GM19438 (cell line): ENCODE measurements around the gene USP17L15.
"Not testable (repeated sequence)": the region's sequence is repeated elsewhere in the genome, so short reads cannot be mapped to it uniquely, and the experiment has no call there.

ENCODE experiments used
- ATAC-seq: cut with Tn5 transposase; IDR thresholded peaks from one replicate; pipeline ENCODE4 v1.9.1; 2021; ENCODE audit warnings: low read depth; ENCODE audit not compliant: unreplicated experiment

Gene USP17L15, protein sequence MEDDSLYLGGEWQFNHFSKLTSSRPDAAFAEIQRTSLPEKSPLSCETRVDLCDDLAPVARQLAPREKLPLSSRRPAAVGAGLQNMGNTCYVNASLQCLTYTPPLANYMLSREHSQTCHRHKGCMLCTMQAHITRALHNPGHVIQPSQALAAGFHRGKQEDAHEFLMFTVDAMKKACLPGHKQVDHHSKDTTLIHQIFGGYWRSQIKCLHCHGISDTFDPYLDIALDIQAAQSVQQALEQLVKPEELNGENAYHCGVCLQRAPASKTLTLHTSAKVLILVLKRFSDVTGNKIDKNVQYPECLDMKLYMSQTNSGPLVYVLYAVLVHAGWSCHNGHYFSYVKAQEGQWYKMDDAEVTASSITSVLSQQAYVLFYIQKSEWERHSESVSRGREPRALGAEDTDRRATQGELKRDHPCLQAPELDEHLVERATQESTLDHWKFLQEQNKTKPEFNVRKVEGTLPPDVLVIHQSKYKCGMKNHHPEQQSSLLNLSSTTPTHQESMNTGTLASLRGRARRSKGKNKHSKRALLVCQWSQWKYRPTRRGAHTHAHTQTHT

DNA sequence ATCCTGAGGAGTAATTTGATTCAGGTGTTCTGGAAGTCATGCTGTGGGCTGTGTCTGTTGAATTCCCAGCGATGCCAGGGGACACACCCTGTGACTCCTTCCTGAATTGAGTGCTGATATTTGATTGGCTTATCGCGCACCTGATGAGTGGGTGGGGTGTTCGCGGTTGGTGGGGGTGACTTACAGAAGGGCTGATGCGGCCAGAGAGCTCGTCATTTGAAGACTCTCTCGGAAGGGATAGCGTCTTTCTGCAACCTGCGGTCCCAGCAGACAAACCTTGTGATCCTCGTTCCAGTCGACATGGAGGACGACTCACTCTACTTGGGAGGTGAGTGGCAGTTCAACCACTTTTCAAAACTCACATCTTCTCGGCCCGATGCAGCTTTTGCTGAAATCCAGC is at the start of gene USP17L15:
Gene USP17L15, plus strand, starts transcription at position 301 of the 400 bp plus-strand sequence. Its CDS starts 0 bp downstream, at position 301.
- ATAC-seq, result not testable (repeated sequence)

DNA sequence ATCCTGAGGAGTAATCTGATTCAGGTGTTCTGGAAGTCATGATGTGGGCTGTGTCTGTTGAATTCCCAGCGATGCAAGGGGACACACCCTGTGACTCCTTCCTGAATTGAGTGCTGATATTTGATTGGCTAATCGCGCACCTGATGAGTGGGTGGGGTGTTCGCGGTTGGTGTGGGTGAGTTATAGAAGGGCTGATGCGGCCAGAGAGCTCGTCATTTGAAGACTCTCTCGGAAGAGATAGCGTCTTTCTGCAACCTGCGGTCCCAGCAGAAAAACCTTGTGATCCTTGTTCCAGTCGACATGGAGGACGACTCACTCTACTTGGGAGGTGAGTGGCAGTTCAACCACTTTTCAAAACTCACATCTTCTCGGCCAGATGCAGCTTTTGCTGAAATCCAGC is 23.8 kb upstream of the USP17L15 start, which contains the start of gene USP17L10:
Gene USP17L10, plus strand, starts transcription at position 301 of the 400 bp plus-strand sequence. Its CDS starts 0 bp downstream, at position 301.
- not testable (repeated sequence) for ATAC-seq

DNA sequence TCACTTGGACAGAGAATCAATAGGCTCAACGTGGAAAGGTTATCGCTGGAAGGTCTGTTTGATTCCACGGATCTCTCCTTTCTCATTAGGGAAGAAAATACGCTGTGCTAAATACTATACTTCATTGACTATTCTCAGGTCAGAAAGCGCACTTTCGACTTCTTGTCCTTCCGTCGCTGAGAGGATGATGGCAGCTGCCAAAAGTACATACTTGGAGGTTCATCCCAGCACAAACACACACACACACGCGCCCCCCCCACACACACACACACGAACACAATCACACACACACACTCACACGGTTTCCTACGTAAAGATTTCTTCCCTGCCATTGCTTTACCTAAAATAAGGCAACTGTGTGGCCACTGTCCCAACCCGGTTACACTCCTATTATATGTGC is 19.5 kb upstream of the USP17L15 start:
- not testable (repeated sequence) for ATAC-seq

DNA sequence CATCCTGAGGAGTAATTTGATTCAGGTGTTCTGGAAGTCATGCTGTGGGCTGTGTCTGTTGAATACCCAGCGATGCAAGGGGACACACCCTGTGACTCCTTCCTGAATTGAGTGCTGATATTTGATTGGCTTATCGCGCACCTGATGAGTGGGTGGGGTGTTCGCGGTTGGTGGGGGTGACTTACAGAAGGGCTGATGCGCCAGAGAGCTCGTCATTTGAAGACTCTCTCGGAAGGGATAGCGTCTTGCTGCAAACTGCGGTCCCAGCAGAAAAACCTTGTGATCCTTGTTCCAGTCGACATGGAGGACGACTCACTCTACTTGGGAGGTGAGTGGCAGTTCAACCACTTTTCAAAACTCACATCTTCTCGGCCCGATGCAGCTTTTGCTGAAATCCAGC is 19.1 kb upstream of the USP17L15 start, which contains the start of gene USP17L11:
Gene USP17L11, plus strand, starts transcription at position 301 of the 400 bp plus-strand sequence. Its CDS starts 0 bp downstream, at position 301.
- ATAC-seq, result not testable (repeated sequence)

DNA sequence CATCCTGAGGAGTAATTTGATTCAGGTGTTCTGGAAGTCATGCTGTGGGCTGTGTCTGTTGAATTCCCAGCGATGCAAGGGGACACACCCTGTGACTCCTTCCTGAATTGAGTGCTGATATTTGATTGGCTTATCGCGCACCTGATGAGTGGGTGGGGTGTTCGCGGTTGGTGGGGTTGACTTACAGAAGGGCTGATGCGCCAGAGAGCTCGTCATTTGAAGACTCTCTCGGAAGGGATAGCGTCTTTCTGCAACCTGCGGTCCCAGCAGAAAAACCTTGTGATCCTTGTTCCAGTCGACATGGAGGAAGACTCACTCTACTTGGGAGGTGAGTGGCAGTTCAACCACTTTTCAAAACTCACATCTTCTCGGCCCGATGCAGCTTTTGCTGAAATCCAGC is 14.3 kb upstream of the USP17L15 start, which contains the start of gene USP17L12:
Gene USP17L12, plus strand, starts transcription at position 301 of the 400 bp plus-strand sequence. Its CDS starts 0 bp downstream, at position 301.
- ATAC-seq, result not testable (repeated sequence)

DNA sequence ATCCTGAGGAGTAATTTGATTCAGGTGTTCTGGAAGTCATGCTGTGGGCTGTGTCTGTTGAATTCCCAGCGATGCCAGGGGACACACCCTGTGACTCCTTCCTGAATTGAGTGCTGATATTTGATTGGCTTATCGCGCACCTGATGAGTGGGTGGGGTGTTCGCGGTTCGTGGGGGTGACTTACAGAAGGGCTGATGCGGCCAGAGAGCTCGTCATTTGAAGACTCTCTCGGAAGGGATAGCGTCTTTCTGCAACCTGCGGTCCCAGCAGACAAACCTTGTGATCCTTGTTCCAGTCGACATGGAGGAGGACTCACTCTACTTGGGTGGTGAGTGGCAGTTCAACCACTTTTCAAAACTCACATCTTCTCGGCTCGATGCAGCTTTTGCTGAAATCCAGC is 9.6 kb upstream of the USP17L15 start, which contains the start of gene USP17L13:
Gene USP17L13, plus strand, starts transcription at position 301 of the 400 bp plus-strand sequence. Its CDS starts 0 bp downstream, at position 301.
- not testable (repeated sequence) for ATAC-seq

DNA sequence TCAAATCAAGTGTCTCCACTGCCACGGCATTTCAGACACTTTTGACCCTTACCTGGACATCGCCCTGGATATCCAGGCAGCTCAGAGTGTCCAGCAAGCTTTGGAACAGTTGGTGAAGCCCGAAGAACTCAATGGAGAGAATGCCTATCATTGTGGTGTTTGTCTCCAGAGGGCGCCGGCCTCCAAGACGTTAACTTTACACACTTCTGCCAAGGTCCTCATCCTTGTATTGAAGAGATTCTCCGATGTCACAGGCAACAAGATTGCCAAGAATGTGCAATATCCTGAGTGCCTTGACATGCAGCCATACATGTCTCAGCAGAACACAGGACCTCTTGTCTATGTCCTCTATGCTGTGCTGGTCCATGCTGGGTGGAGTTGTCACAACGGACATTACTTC is 3.9 kb upstream of the USP17L15 start:
- ATAC-seq, result not testable (repeated sequence)

DNA sequence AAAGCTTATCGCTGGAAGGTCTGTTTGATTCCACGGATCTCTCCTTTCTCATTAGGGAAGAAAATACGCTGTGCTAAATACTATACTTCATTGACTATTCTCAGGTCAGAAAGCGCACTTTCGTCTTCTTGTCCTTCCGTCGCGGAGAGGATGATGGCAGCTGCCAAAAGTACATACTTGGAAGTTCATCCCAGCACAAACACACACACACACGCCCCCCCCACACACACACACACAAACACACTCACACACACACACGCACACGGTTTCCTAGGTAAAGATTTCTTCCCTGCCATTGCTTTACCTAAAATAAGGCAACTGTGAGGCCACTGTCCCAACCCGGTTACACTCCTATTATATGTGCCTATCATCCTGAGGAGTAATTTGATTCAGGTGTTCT is 4.3 kb downstream of the USP17L15 start:
- ATAC-seq, result not testable (repeated sequence)

DNA sequence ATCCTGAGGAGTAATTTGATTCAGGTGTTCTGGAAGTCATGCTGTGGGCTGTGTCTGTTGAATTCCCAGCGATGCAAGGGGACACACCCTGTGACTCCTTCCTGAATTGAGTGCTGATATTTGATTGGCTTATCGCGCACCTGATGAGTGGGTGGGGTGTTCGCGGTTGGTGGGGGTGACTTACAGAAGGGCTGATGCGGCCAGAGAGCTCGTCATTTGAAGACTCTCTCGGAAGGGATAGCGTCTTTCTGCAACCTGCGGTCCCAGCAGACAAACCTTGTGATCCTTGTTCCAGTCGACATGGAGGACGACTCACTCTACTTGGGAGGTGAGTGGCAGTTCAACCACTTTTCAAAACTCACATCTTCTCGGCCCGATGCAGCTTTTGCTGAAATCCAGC is 9.4 kb downstream of the USP17L15 start, which contains the start of gene USP17L17:
Gene USP17L17, plus strand, starts transcription at position 301 of the 400 bp plus-strand sequence. Its CDS starts 0 bp downstream, at position 301.
- ATAC-seq, result not testable (repeated sequence)

DNA sequence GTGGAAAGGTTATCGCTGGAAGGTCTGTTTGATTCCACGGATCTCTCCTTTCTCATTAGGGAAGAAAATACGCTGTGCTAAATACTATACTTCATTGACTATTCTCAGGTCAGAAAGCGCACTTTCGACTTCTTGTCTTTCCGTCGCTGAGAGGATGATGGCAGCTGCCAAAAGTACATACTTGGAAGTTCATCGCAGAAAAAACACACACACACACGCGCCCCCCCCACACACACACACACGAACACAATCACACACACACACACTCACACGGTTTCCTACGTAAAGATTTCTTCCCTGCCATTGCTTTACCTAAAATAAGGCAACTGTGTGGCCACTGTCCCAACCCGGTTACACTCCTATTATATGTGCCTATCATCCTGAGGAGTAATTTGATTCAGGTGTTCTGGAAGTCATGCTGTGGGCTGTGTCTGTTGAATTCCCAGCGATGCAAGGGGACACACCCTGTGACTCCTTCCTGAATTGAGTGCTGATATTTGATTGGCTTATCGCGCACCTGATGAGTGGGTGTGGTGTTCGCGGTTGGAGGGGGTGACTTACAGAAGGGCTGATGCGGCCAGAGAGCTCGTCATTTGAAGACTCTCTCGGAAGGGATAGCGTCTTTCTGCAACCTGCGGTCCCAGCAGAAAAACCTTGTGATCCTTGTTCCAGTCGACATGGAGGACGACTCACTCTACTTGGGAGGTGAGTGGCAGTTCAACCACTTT is 13.9 kb downstream of the USP17L15 start, which contains the start of gene USP17L18:
Gene USP17L18, plus strand, starts transcription at position 678 of the 728 bp plus-strand sequence. Its CDS starts 0 bp downstream, at position 678.
- not testable (repeated sequence) for ATAC-seq

DNA sequence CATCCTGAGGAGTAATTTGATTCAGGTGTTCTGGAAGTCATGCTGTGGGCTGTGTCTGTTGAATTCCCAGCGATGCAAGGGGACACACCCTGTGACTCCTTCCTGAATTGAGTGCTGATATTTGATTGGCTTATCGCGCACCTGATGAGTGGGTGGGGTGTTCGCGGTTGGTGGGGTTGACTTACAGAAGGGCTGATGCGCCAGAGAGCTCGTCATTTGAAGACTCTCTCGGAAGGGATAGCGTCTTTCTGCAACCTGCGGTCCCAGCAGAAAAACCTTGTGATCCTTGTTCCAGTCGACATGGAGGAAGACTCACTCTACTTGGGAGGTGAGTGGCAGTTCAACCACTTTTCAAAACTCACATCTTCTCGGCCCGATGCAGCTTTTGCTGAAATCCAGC is 18.9 kb downstream of the USP17L15 start, which contains the start of gene USP17L19:
Gene USP17L19, plus strand, starts transcription at position 301 of the 400 bp plus-strand sequence. Its CDS starts 0 bp downstream, at position 301.
- ATAC-seq, result not testable (repeated sequence)

DNA sequence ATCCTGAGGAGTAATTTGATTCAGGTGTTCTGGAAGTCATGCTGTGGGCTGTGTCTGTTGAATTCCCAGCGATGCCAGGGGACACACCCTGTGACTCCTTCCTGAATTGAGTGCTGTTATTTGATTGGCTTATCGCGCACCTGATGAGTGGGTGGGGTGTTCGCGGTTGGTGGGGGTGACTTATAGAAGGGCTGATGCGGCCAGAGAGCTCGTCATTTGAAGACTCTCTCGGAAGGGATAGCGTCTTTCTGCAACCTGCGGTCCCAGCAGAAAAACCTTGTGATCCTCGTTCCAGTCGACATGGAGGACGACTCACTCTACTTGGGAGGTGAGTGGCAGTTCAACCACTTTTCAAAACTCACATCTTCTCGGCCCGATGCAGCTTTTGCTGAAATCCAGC is 23.6 kb downstream of the USP17L15 start, which contains the start of gene USP17L20:
Gene USP17L20, plus strand, starts transcription at position 301 of the 400 bp plus-strand sequence. Its CDS starts 0 bp downstream, at position 301.
- ATAC-seq, result not testable (repeated sequence)

DNA sequence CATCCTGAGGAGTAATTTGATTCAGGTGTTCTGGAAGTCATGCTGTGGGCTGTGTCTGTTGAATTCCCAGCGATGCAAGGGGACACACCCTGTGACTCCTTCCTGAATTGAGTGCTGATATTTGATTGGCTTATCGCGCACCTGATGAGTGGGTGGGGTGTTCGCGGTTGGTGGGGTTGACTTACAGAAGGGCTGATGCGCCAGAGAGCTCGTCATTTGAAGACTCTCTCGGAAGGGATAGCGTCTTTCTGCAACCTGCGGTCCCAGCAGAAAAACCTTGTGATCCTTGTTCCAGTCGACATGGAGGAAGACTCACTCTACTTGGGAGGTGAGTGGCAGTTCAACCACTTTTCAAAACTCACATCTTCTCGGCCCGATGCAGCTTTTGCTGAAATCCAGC is 28.4 kb downstream of the USP17L15 start, which contains the start of gene USP17L21:
Gene USP17L21, plus strand, starts transcription at position 301 of the 400 bp plus-strand sequence. Its CDS starts 0 bp downstream, at position 301.
- ATAC-seq, result not testable (repeated sequence)

DNA sequence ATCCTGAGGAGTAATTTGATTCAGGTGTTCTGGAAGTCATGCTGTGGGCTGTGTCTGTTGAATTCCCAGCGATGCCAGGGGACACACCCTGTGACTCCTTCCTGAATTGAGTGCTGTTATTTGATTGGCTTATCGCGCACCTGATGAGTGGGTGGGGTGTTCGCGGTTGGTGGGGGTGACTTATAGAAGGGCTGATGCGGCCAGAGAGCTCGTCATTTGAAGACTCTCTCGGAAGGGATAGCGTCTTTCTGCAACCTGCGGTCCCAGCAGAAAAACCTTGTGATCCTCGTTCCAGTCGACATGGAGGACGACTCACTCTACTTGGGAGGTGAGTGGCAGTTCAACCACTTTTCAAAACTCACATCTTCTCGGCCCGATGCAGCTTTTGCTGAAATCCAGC is 33.1 kb downstream of the USP17L15 start, which contains the start of gene USP17L22:
Gene USP17L22, plus strand, starts transcription at position 301 of the 400 bp plus-strand sequence. Its CDS starts 0 bp downstream, at position 301.
- not testable (repeated sequence) for ATAC-seq

DNA sequence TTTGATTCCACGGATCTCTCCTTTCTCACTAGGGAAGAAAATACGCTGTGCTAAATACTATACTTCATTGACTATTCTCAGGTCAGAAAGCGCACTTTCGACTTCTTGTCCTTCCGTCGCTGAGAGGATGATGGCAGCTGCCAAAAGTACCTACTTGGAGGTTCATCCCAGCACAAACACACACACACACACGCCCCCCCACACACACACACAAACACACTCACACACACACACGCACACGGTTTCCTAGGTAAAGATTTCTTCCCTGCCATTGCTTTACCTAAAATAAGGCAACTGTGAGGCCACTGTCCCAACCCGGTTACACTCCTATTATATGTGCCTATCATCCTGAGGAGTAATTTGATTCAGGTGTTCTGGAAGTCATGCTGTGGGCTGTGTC is 37.5 kb downstream of the USP17L15 start:
- ATAC-seq, result not testable (repeated sequence)
